Calu3 (cell line): ENCODE data around the gene CNNM1. TPM values are rescaled to one million over a fixed set of nuclear protein-coding genes. Genes with fewer than 3 reads are reported as not detected.

Experiments used
- BruUV-seq: library from RNA; stranded (reverse); fragments of 400-500 nt; replicated peaks from 2 replicates; lab custom pipeline; 2021; lab: Mats Ljungman, UMichigan
- CTCF ChIA-PET: fragments of 300-600 bp; sonication (Branson Sonifier 250); formaldehyde crosslinking; loops from one replicate; lab custom pipeline; 2022; ENCODE audit warnings: antibody characterized with exemption; lab: Charles Lee
- DNase-seq: peaks from one replicate; pipeline ENCODE4 v3.0.0; 2022
- H3K27ac Mint-ChIP-seq: one replicate; pipeline ENCODE4 v1.8.0; 2022; ENCODE audit warnings: mixed read lengths; ENCODE audit not compliant: unreplicated experiment
- H3K27me3 Mint-ChIP-seq: one replicate; pipeline ENCODE4 v1.8.0; 2022; ENCODE audit warnings: mixed read lengths; ENCODE audit not compliant: unreplicated experiment
- H3K36me3 Mint-ChIP-seq: one replicate; pipeline ENCODE4 v1.8.0; 2022; ENCODE audit warnings: mild to moderate bottlenecking, moderate library complexity, mixed read lengths; ENCODE audit not compliant: insufficient read depth, unreplicated experiment
- H3K4me1 Mint-ChIP-seq: one replicate; pipeline ENCODE4 v1.8.0; 2022; ENCODE audit warnings: mild to moderate bottlenecking, low read depth, mixed read lengths; ENCODE audit not compliant: unreplicated experiment
- H3K4me3 Mint-ChIP-seq: one replicate; pipeline ENCODE4 v1.8.0; 2022; ENCODE audit warnings: mild to moderate bottlenecking, low read depth, moderate library complexity, mixed read lengths; ENCODE audit not compliant: unreplicated experiment
- H3K9me3 Mint-ChIP-seq: one replicate; pipeline ENCODE4 v1.8.0; 2022; ENCODE audit warnings: low read depth, mixed read lengths; ENCODE audit not compliant: unreplicated experiment
- CTCF ChIP-seq: fragments of 200-600 bp; IDR thresholded peaks from one replicate; pipeline ENCODE4 v1.8.0; 2022; ENCODE audit warnings: antibody characterized with exemption; ENCODE audit not compliant: unreplicated experiment
- intact Hi-C: fragments of 100-400 bp; cut with micrococcal nuclease; formaldehyde crosslinking; loops from one replicate; pipeline ENCODE4 v1.10.0; 2022; ENCODE audit not compliant: unreplicated experiment
- total RNA-seq: library from RNA; stranded (reverse); gene quantifications from 2 replicates; pipeline ENCODE4 v1.2.3, GENCODE V29; 2022

The CNNM1 gene
- total RNA-seq, 1 experiment from 2014 or later: 5.8 TPM

- H3K9me3 Mint-ChIP-seq: no peaks in the 10 kb centered on the region
- no peak overlapping the region for H3K27ac Mint-ChIP-seq
- BruUV-seq: no TSS peak
- peaks cover 9% of the 10 kb centered on the region for H3K4me1 Mint-ChIP-seq
- DNase-seq: no peak
- no peak for TF ChIP-seq CTCF
- no peak overlapping the region for H3K4me3 Mint-ChIP-seq
- CTCF ChIA-PET: no interaction called here
- H3K27me3 Mint-ChIP-seq: no peaks in the 10 kb centered on the region
- H3K36me3 Mint-ChIP-seq: no peaks in the 10 kb centered on the region
- intact Hi-C loops: loop anchor here (5.0 kb wide), 1 partner anchor 580 kb away; no protein-coding TSS in a partner anchor
Observed at GRCh38 chr10:99372546-99373271, 43.6 kb downstream of the CNNM1 start.

- no peak for TF ChIP-seq CTCF
- H3K27ac Mint-ChIP-seq: no peak overlapping the region
- peaks cover 9% of the 10 kb centered on the region for H3K4me1 Mint-ChIP-seq
- no peak for DNase-seq
- no peaks in the 10 kb centered on the region for H3K27me3 Mint-ChIP-seq
- no peak overlapping the region for H3K4me3 Mint-ChIP-seq
- BruUV-seq: no TSS peak
- intact Hi-C loops: loop anchor here (5.0 kb wide), 1 partner anchor 582 kb away; no protein-coding TSS in a partner anchor
- CTCF ChIA-PET: interaction anchor here (0.6 kb wide), 1 partner anchor 980 kb away, joined by 5 read pairs; no protein-coding TSS in a partner anchor
- H3K9me3 Mint-ChIP-seq: no peaks in the 10 kb centered on the region
- H3K36me3 Mint-ChIP-seq: no peaks in the 10 kb centered on the region
Observed at GRCh38 chr10:99374526-99374925, 45.4 kb downstream of the CNNM1 start.

DNA sequence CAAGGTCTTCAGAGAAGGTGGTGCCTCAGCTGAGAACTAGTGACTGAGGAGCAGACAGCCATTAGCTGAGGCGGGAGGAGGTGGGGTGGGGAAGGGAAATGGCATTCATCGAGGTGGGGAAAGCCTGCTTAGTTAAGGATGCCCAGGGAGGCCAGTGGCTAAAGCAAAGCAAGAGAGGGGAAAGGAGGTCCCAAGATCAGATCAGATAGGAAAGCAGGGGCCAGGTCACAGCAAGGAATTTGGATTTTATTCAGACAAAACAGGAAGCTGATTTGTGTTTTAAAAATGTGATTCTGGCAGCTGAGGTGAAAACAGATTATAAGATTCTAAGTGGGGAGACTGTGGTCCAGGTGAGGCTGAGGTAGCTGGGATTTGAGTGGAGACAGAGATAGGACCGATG lies 45.8 kb downstream of the CNNM1 start:
- Mint-ChIP-seq H3K4me3 (no peak overlapping the region), H3K9me3 (no peaks in the 10 kb centered on the region), H3K4me1 (peaks cover 9% of the 10 kb centered on the region), H3K36me3 (no peaks in the 10 kb centered on the region), H3K27ac (no peak overlapping the region), H3K27me3 (no peaks in the 10 kb centered on the region)
- BruUV-seq: no TSS peak
- DNase-seq: no peak
- TF ChIP-seq CTCF: no peak
- intact Hi-C loops: loop anchor here (5.0 kb wide), 1 partner anchor 583 kb away; no protein-coding TSS in a partner anchor
- CTCF ChIA-PET: interaction anchor here (0.6 kb wide), 1 partner anchor 980 kb away, joined by 5 read pairs; no protein-coding TSS in a partner anchor

GRCh38 chr10:99375426-99375825 lies 46.3 kb downstream of the CNNM1 start:
- peaks cover 9% of the 10 kb centered on the region for H3K4me1 Mint-ChIP-seq
- intact Hi-C loops: no loop called here
- no peak overlapping the region for H3K4me3 Mint-ChIP-seq
- no peaks in the 10 kb centered on the region for H3K27me3 Mint-ChIP-seq
- no peaks in the 10 kb centered on the region for H3K9me3 Mint-ChIP-seq
- no peak overlapping the region for H3K27ac Mint-ChIP-seq
- TF ChIP-seq CTCF: no peak
- H3K36me3 Mint-ChIP-seq: no peaks in the 10 kb centered on the region
- no TSS peak for BruUV-seq
- CTCF ChIA-PET: no interaction called here
- no peak for DNase-seq
